HAP-1 (cell line): ENCODE results near the gene CD300LF.

Experiments
- DNase-seq, 2 experiments: peaks; one replicate each; pipeline ENCODE4 v3.0.0-alpha.2; 2016 to 2020; ENCODE audit warnings: low spot score in 2 of 2
- H3K27me3 ChIP-seq: fragments of 250-450 bp; sonication (Bioruptor Pico); 2 replicates; pipeline ENCODE4 v1.5.1; 2020; ENCODE audit warnings: low read depth, mild to moderate bottlenecking, moderate library complexity
- H3K36me3 ChIP-seq: fragments of 250-450 bp; sonication (Bioruptor Pico); replicated peaks from 2 replicates; pipeline ENCODE4 v1.5.1; 2020; ENCODE audit warnings: mild to moderate bottlenecking
- H3K4me1 ChIP-seq: fragments of 250-450 bp; sonication (Bioruptor Pico); 2 replicates; pipeline ENCODE4 v1.5.1; 2020; ENCODE audit warnings: mild to moderate bottlenecking
- H3K4me3 ChIP-seq: fragments of 250-450 bp; sonication (Bioruptor Pico); 2 replicates; pipeline ENCODE4 v1.5.1; 2020; ENCODE audit warnings: mild to moderate bottlenecking, moderate library complexity
- H3K9me3 ChIP-seq: fragments of 250-450 bp; sonication (Bioruptor Pico); 2 replicates; pipeline ENCODE4 v1.5.1; 2020; ENCODE audit warnings: mild to moderate bottlenecking, moderate library complexity
- in situ Hi-C: fragments of 300-500 bp; cut with MboI; formaldehyde crosslinking; loops from 3 replicates; pipeline ENCODE4 v1.14.3; 2020; ENCODE audit warnings: low sequenced_read_pairs, inconsistent platforms, mixed read lengths

CD300LF gene

DNA sequence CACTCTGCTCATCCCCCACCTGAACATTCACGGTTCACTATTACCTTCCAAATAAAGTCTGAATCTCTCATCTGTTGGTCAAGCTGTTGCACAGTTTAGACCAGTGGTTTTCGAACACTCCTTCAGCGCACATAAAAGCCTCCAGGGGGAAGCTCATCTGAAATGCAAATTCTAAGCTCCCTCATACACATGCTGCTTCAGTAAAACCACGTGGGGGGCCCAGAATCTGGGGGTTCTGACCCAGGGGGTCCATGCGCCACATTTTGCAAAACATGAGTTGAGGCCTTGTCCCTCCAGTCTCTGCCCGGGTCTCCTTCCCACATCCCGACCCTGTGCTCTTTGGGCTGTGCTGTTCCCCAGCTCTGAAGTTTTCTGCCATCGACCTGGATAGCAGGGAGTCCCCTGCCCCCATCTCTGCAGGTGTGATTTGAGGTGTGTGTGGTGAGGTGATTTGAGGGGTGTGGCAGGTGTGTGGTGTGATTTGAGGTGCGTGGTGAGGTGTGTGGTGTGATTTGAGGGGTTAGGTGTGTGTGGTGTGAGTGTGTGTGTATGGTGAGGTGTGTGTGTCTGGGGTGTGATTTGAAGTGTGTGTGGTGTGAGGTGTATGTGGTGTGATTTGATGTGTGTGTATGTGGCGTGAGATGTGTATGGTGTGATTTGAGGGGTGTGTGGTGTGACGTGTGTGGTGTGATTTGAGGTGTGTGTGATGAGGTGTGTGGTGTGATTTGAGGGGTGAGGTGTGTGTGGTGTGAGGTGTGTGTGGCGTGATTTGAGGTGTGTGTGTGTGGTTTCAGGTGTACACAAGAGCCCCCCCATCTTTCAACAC is 19.5 kb upstream of the CD300LF start:
- in situ Hi-C loops, result loop anchor here (5.0 kb wide), 1 partner anchor 50 kb away; no protein-coding TSS in a partner anchor
- Histone ChIP-seq H3K27me3 (peaks cover 14% of the 10 kb centered on the region), H3K36me3 (no peaks in the 10 kb centered on the region)

DNA sequence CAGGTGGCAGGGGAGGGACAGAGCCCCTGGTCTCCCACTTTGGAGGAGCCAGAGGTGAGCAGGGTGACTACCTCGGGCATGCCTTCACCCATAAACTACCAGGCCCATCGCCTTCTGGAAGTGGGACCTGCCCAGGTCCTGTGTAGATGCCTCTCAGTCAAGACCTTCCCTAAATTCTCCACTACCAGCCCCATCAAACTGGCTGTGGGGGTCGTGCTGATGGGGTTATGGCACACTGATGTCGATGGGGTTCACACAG is 18.6 kb upstream of the CD300LF start:
- no peaks in the 10 kb centered on the region for H3K9me3 ChIP-seq
- no peaks in the 10 kb centered on the region for H3K36me3 ChIP-seq
- H3K4me1 ChIP-seq, result no peaks in the 10 kb centered on the region
- DNase-seq, result no peak
- in situ Hi-C loops, result loop anchor here (5.0 kb wide), 1 partner anchor 51 kb away; no protein-coding TSS in a partner anchor
- H3K27me3 ChIP-seq, result peaks cover 6% of the 10 kb centered on the region; the same call in 1 of the 2 replicates
- no peak overlapping the region for H3K4me3 ChIP-seq

More for the DNA sequence above, 19.5 kb upstream of the CD300LF start:
- peaks cover under 1% of the 10 kb centered on the region; the same call in 1 of the 2 replicates for H3K4me1 ChIP-seq
- H3K4me3 ChIP-seq, result no peak overlapping the region
- no peaks in the 10 kb centered on the region for H3K9me3 ChIP-seq
- DNase-seq, result no peak

DNA sequence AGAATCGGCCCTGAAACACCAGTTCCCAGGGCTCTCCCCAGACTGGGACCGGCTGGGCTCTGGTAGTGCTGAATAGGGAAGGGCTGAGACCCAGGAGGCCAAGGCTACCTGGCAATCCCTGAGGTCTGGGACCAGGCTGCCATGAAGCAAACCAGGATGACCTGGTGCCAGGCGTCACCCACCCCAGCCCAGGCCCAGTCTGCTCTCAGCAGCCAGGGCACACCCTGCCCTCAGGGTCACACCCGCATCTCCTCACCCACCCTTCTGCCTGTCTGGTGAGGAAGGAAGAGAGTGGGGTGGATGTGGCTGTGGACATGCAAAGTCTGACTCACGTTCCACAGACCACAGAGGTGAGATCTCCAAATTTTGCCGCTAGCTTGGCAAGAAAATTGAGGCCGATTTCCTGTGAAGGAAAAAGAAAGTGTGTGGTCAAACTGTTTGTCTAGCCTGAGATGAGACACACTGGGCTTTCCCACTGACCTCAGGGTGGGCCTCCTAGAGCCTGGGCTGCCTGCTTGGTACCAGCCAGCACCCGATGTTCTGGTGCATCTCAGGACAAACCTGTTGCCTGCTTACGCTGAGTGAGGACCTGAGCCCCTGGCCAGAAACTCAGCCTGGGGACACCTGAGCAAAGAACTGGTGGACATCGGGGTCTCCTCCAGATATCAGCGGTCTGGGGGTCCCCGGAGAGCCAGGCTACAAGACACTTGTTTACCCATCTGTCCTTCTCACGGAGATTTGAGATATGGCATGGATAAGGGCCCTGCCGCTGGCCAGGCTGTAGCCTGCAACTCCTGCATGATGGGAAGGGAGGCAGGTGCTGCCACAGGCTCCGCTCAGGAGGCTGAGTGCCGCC is 18.0 kb upstream of the CD300LF start:
- H3K36me3 ChIP-seq, result no peaks in the 10 kb centered on the region
- no peaks in the 10 kb centered on the region for H3K4me1 ChIP-seq
- H3K4me3 ChIP-seq, result no peak overlapping the region
- no peaks in the 10 kb centered on the region for H3K9me3 ChIP-seq
- DNase-seq, result no peak
- in situ Hi-C loops, result loop anchor here (5.0 kb wide), 1 partner anchor 52 kb away; no protein-coding TSS in a partner anchor
- H3K27me3 ChIP-seq, result peaks cover 4% of the 10 kb centered on the region; the same call in 1 of the 2 replicates

DNA sequence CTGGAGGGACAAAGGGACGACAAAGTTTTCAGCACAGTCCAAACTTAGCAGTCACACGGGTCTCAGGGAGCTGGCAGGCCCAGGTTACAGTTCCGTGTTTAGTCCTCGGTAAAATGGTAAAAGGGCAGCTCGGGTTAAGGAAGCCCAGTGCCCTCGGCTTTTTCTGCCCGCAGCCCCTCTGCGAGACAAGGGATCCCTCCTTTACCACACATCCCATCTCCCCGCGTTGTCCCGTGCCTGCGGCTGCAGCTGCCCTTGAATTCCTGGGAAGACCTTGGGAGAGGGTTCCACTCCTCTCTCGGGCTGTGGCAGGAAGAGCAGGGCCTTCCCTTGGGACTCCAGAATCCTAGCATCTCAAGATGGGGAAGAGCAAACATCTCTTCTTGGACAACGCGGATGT is 17.1 kb upstream of the CD300LF start:
- no peaks in the 10 kb centered on the region for H3K27me3 ChIP-seq
- H3K4me1 ChIP-seq, result no peaks in the 10 kb centered on the region
- no peak for DNase-seq
- H3K4me3 ChIP-seq, result no peak overlapping the region
- H3K36me3 ChIP-seq, result no peaks in the 10 kb centered on the region
- in situ Hi-C loops, result loop anchor here (5.0 kb wide), 1 partner anchor 52 kb away; no protein-coding TSS in a partner anchor
- no peaks in the 10 kb centered on the region for H3K9me3 ChIP-seq

DNA sequence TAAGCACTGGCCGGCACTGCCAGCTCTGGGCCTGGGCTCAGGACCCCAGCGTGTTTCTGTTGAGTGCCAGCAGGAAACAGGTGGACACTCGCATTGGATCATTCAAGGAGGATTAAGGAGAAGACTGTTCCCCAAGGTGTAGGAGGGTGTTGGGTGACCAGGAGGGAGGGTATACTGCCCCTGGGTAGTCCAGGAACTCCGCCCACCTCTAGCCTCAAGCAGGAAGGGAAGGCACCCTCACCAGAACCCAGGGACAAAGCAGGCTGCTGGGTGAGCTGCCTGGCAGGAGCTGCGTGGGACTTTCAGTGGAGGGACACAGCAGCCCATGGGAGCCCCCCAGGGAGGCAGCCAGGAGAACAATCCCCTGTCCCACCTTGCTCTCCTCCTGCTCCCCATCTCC is 16.6 kb upstream of the CD300LF start:
- DNase-seq, result no peak
- H3K27me3 ChIP-seq, result no peaks in the 10 kb centered on the region
- H3K9me3 ChIP-seq, result no peaks in the 10 kb centered on the region
- no peaks in the 10 kb centered on the region for H3K36me3 ChIP-seq
- no peaks in the 10 kb centered on the region for H3K4me1 ChIP-seq
- in situ Hi-C loops, result no loop called here
- no peak overlapping the region for H3K4me3 ChIP-seq

DNA sequence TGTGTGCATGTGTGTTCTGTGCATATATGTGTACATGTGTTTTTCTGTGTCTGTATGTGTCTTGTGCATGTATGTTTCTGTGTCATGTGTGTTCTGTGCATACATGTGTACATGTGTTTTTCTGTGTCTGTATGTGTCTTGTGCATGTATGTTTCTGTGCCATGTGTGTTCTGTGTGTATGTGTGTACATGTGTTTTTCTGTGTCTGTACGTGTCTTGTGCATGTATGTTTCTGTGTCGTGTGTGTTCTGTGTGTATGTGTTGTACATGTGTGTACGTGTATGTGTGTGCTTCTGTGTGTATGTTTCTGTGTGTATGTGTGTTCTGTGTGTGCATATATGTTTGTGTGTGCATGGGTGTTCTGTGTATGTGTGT is 16.0 kb upstream of the CD300LF start:
- H3K4me3 ChIP-seq, result no peak overlapping the region
- in situ Hi-C loops, result no loop called here
- H3K4me1 ChIP-seq, result no peaks in the 10 kb centered on the region
- no peaks in the 10 kb centered on the region for H3K27me3 ChIP-seq
- no peaks in the 10 kb centered on the region for H3K9me3 ChIP-seq
- DNase-seq, result no peak
- H3K36me3 ChIP-seq, result no peaks in the 10 kb centered on the region

DNA sequence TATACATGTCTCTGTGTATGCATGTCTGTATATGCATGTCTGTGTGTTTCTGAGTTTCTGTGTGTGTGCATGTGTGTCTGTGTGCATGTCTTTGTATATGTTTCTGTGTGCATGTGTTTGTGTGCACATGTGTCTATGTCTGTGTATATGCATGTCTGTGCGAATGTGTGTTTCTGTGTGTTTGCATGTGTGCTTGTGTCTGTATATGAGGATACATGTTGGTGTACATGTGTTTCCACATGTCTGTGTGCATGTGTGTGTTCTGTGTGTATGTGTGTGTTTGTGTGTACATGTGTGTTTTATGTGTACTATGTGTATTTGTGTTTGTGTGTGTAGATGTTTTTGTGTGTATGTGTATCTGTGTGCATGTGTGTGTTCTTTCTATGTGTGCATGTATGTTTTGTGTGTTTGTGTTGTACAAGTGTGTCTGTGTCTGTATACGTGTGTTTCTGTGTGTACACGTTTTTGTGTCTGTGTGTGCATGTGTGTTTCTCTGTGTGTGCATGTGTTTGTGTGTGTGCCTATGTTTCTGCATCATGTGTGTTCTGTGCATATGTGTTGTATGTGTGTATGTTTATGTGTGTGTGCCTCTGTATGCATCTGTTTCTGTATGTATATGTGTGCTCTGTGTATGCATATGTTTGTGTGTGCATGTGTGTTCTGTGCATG is 15.4 kb upstream of the CD300LF start:
- H3K4me3 ChIP-seq, result no peak overlapping the region
- in situ Hi-C loops, result no loop called here
- no peaks in the 10 kb centered on the region for H3K9me3 ChIP-seq
- DNase-seq, result no peak
- H3K36me3 ChIP-seq, result no peaks in the 10 kb centered on the region
- H3K27me3 ChIP-seq, result no peaks in the 10 kb centered on the region
- no peaks in the 10 kb centered on the region for H3K4me1 ChIP-seq

DNA sequence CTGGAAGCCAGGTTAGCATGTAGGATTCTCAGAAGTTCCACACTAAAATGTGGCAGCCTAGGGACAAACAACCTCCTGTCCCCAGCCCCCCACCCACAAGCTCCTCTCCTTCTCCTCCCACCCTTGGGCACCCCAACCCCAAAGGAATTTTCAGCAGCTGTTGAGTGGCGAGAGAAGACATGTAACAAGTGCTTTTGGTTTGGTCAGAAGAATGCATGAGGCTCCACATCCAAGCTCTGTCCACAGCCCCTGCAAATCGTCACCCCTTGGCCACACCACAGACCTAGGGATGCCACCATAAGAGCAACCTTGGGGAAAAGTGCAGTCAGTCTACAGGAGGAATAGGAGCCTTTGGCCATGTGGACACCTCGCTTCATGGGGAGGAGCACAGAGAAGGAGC is 12.4 kb upstream of the CD300LF start:
- Histone ChIP-seq H3K9me3 (no peaks in the 10 kb centered on the region), H3K27me3 (no peaks in the 10 kb centered on the region), H3K4me3 (no peak overlapping the region), H3K36me3 (no peaks in the 10 kb centered on the region), H3K4me1 (no peaks in the 10 kb centered on the region)
- in situ Hi-C loops, result no loop called here
- DNase-seq, result no peak

DNA sequence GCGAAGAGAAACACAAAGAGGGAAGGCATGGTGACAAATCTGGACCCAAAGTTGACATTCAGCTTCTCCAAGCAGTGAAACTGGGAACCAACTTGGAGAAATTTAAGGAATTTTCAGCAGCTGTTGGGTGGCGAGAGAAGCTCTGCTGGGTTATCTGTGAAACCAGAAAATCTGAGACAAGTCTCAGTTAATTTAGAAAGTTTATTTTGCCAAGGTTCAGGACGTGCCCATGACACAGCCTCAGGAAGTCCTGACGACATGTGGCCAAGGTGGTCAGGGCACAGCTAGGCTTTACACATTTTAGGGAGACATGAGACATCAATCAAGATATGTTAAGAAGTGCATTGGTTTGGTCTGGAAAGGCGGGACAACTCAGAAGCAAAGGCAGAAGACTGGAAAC is 11.2 kb upstream of the CD300LF start:
- H3K4me3 ChIP-seq, result no peak overlapping the region
- H3K36me3 ChIP-seq, result no peaks in the 10 kb centered on the region
- in situ Hi-C loops, result no loop called here
- H3K9me3 ChIP-seq, result no peaks in the 10 kb centered on the region
- DNase-seq, result no peak
- H3K27me3 ChIP-seq, result no peaks in the 10 kb centered on the region
- no peaks in the 10 kb centered on the region for H3K4me1 ChIP-seq

DNA sequence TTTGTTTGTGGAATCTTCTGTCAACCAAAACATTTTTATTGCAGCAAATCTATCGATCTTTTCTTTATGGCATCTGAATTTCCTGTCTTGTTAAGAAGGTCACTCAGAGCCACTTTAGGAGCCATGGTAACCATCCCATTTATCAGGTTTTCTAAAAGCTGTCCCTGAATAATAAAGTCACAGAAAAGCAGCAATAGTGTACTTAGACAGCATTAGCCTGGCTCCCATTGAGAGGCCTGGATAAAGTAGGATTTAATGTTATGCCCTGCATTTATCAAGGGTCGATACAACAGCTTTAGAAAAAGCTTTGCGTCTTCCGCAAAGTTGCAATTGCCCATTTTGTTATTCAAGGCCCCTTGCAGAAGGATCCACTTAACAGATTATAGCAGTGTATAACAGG is 10.1 kb upstream of the CD300LF start:
- Histone ChIP-seq H3K4me3 (no peak overlapping the region), H3K4me1 (no peaks in the 10 kb centered on the region), H3K27me3 (no peaks in the 10 kb centered on the region; the same call in 1 of the 2 replicates), H3K9me3 (no peaks in the 10 kb centered on the region), H3K36me3 (no peaks in the 10 kb centered on the region)
- DNase-seq, result no peak
- in situ Hi-C loops, result no loop called here

DNA sequence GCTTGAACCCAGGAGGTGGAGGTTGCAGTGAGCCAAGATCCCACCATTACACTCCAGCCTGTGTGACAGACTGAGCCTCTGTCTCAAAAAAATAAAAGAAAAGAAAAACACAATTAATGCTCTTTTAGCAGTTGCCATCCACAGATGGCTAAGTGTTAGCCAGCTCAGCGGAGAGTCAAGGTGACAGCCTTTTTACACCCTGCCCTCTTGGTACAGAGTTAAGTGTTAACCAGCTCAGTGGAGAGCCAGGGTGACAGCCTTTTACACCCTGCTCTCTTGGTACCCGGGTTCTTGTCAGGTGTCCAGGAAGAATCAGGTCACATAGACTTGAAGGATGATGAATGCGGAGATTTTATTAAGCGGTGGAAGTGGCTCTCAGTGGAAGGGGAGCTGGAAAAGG is 7.8 kb upstream of the CD300LF start:
- Histone ChIP-seq H3K36me3 (no peaks in the 10 kb centered on the region), H3K4me3 (no peak overlapping the region), H3K9me3 (no peaks in the 10 kb centered on the region), H3K4me1 (no peaks in the 10 kb centered on the region), H3K27me3 (no peaks in the 10 kb centered on the region; the same call in 1 of the 2 replicates)
- in situ Hi-C loops, result no loop called here
- DNase-seq, result no peak

DNA sequence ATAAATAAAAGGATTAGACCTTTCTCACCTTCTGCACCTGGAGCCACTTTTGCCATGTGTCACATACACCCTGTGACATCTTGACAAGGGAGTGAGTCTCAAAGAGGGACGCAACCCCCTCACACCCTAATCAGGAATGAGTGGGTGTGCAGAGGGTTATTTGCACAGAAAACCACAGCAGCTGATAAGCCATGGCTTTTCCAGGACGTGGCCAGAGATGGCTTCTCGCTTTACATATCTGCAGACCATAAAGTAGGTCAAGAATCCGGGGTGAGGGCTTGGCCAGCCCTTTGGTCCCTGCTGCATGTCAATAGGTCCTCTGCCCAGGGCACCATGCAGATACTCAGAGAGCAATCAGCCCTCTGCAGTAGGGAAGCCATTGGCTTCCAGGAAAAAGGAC is 2.4 kb upstream of the CD300LF start:
- no peak for DNase-seq
- H3K4me1 ChIP-seq, result no peaks in the 10 kb centered on the region
- no peak overlapping the region for H3K4me3 ChIP-seq
- H3K27me3 ChIP-seq, result peaks cover 5% of the 10 kb centered on the region; the same call in 1 of the 2 replicates
- in situ Hi-C loops, result no loop called here
- no peaks in the 10 kb centered on the region for H3K9me3 ChIP-seq
- H3K36me3 ChIP-seq, result no peaks in the 10 kb centered on the region

DNA sequence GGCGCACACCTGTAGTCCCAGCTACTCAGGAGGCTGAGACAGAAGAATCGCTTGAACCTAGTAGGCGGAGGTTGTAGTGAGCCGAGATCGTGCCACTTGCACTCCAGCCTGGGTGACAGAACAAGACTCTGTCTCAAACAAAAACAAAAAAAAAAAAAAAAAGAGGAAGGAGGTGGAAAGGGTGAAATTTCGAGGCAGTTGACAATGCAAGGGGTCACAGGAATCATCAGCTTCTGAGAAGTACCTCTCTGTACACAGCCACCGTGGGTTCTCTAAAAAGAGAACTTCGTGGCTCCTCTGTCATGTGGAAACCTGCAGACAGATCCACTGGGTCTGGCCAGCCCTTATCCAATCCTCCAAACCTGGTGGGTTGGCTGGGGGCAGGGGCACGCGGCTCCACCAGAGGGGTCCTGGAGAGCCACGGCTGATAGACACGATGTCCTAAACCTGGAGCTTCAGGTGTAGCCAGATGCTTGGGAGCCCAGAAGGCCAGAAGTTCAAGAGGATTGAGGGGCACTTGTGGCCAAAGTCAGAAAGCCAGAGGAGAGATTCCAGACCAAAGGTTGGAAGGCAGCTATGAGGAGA is 540 bp upstream of the CD300LF start:
- H3K36me3 ChIP-seq, result no peaks in the 10 kb centered on the region
- DNase-seq, result no peak

More for the DNA sequence above, 540 bp upstream of the CD300LF start:
- Histone ChIP-seq H3K4me3 (no peak overlapping the region), H3K4me1 (no peaks in the 10 kb centered on the region), H3K27me3 (peaks cover 5% of the 10 kb centered on the region; the same call in 1 of the 2 replicates), H3K9me3 (no peaks in the 10 kb centered on the region)
- in situ Hi-C loops, result no loop called here
